Measurements from ENCODE around the gene UBA3.

UBA3 gene

DNA sequence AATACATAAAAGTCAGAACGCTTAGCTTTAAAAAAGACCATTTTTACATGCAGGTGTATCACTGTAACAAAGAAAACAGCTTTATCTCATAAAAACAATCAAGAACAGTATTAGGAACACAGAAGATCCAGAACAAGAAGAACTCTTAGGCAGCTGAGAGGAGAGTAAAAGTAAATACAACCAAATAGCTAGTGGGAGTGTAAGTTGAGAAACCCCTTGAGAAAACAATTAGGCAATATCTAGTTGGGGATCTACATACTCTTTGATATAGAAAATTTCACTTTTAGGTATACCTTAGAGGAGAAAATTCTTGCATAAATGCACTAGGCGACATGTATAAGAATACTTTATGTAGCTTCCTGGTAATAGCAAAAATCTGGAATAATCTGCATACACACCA lies 35.6 kb downstream of the UBA3 start:
- no peak overlapping the region for H3K4me3 ChIP-seq (ENCODE audit: control insufficient read depth, low read depth, low read length)
- DNase-seq (ENCODE audit: low read depth): no peak
- no peak for TF ChIP-seq CTCF (conservative IDR thresholded peaks at IDR 0.05; ENCODE audit: control insufficient read depth, insufficient read depth, low read depth, low read length)

- no peak for TF ChIP-seq CTCF (conservative IDR thresholded peaks at IDR 0.05; ENCODE audit: control insufficient read depth, insufficient read depth, low read depth, low read length)
- peak; percentile 63 for DNase-seq (ENCODE audit: low read depth)
- H3K4me3 ChIP-seq (ENCODE audit: control insufficient read depth, low read depth, low read length): no peak overlapping the region
These were observed 46.7 kb downstream of the UBA3 start for GRCh38 chr3:69033470-69033869.

GRCh38 chr3:69032737-69033136 lies 47.4 kb downstream of the UBA3 start:
- DNase-seq (ENCODE audit: low read depth): no peak
- H3K4me3 ChIP-seq (ENCODE audit: control insufficient read depth, low read depth, low read length): no peak overlapping the region
- no peak for TF ChIP-seq CTCF (conservative IDR thresholded peaks at IDR 0.05; ENCODE audit: control insufficient read depth, insufficient read depth, low read depth, low read length)

- H3K4me3 ChIP-seq (ENCODE audit: control insufficient read depth, low read depth, low read length): no peak overlapping the region
- peak; percentile 39 for DNase-seq (ENCODE audit: low read depth)
- no peak for TF ChIP-seq CTCF (conservative IDR thresholded peaks at IDR 0.05; ENCODE audit: control insufficient read depth, insufficient read depth, low read depth, low read length)
These were observed 48.0 kb downstream of the UBA3 start for GRCh38 chr3:69032142-69032541.

GRCh38 chr3:69031635-69032034 lies 48.5 kb downstream of the UBA3 start:
- H3K4me3 ChIP-seq (ENCODE audit: control insufficient read depth, low read depth, low read length): no peak overlapping the region
- no peak for TF ChIP-seq CTCF (conservative IDR thresholded peaks at IDR 0.05; ENCODE audit: control insufficient read depth, insufficient read depth, low read depth, low read length)
- DNase-seq (ENCODE audit: low read depth): no peak

DNA sequence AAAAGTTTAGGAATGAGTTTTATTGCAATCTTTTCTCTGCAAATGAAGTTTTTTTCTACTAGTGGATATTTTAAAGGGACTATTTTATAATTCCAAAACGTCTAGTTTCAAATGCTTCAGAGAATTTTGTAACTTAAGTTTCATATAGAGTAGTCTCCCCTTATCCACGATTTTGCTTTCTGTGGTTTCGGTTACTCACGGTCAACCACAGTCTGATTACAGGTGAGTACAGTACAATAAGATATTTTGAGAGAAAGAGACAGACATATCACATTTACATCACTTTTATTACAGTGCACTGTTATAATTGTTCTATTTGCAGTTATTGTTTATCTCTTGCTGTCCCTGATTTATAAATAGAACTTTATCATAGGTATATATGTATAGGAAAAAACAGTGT lies 59.3 kb downstream of the UBA3 start:
- no peak for DNase-seq (ENCODE audit: low read depth)
- no peak for TF ChIP-seq CTCF (conservative IDR thresholded peaks at IDR 0.05; ENCODE audit: control insufficient read depth, insufficient read depth, low read depth, low read length)
- no peak overlapping the region for H3K4me3 ChIP-seq (ENCODE audit: control insufficient read depth, low read depth, low read length)

DNA sequence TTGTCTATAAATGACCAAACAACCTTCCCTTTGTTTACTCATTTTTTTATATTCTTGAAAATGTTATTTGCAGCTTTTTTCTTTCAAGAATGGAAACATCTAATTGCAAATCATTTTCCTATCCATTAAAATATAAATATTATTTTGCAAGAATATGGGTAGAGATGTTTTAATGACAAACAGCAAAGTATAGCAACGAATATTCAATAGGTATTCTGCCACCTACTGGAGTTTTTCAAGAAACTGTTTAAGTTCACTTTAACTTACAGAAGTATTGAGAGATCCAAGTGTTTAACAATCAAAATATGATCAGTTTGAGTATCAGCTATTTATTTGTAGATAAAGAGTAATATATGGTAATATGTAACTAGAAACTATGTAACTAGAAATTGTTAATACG lies 59.7 kb downstream of the UBA3 start:
- H3K4me3 ChIP-seq (ENCODE audit: control insufficient read depth, low read depth, low read length): no peak overlapping the region
- no peak for DNase-seq (ENCODE audit: low read depth)
- TF ChIP-seq CTCF (conservative IDR thresholded peaks at IDR 0.05; ENCODE audit: control insufficient read depth, insufficient read depth, low read depth, low read length): peak; percentile 35

Measured in fibroblast of mammary gland (primary cell).